Lung (tissue), 12 donors: ENCODE measurements around the gene SPATS2L. TPM values are rescaled to one million over a fixed set of nuclear protein-coding genes. Genes with fewer than 3 reads are reported as not detected.
A peak's percentile ranks its signal among the peaks of the same experiment; 100 is the strongest.

Source experiments
- ATAC-seq: fragments of 200-7000 bp; cut with Tn5 transposase; one replicate; pipeline ENCODE4 v1.9.1; 2020; ENCODE audit warnings: moderate number of reproducible peaks; ENCODE audit not compliant: insufficient read depth, low FRiP score
- DNase-seq, 3 donors: peaks; one replicate each; pipeline ENCODE4 v3.0.0-alpha.2; 2013 to 2017
- H3K27ac ChIP-seq, 2 donors: one replicate each; pipeline ENCODE4 v1.5.1; 2013; ENCODE audit warnings: mild to moderate bottlenecking in 2 of 2, moderate library complexity in 2 of 2, control low read depth in 1 of 2, inconsistent platforms in 1 of 2, low read depth in 1 of 2, low read length in 1 of 2
- H3K27me3 ChIP-seq, 3 donors: one replicate each; pipeline ENCODE4 v1.5.1; 2013; ENCODE audit warnings: low read length in 2 of 3; ENCODE audit not compliant: control insufficient read depth in 3 of 3, insufficient read depth in 3 of 3
- H3K36me3 ChIP-seq, 4 donors: one replicate each; pipeline ENCODE4 v1.5.1; 2013; ENCODE audit warnings: low read length in 4 of 4, mild to moderate bottlenecking in 1 of 4, moderate library complexity in 1 of 4; ENCODE audit not compliant: control insufficient read depth in 4 of 4, insufficient read depth in 4 of 4
- H3K4me1 ChIP-seq, 5 donors: one replicate each; pipeline ENCODE4 v1.5.1; 2013; ENCODE audit warnings: low read length in 5 of 5, mild to moderate bottlenecking in 2 of 5, moderate library complexity in 1 of 5; ENCODE audit not compliant: control insufficient read depth in 5 of 5, insufficient read depth in 5 of 5
- H3K4me3 ChIP-seq: one replicate; pipeline ENCODE4 v1.5.1; 2013; ENCODE audit warnings: mild to moderate bottlenecking, control low read depth, moderate library complexity
- H3K9ac ChIP-seq, 2 donors: one replicate each; pipeline ENCODE4 v1.5.1; 2013; ENCODE audit warnings: low read length in 2 of 2, control low read depth in 1 of 2; ENCODE audit not compliant: insufficient read depth in 1 of 2
- H3K9me3 ChIP-seq, 4 donors: one replicate each; pipeline ENCODE4 v1.5.1; 2013; ENCODE audit warnings: low read length in 3 of 4, mild to moderate bottlenecking in 1 of 4, moderate library complexity in 1 of 4; ENCODE audit not compliant: control insufficient read depth in 4 of 4, insufficient read depth in 3 of 4
- CTCF ChIP-seq: IDR thresholded peaks from 2 replicates; pipeline ENCODE4 v1.5.1; 2012; ENCODE audit warnings: mild to moderate bottlenecking; ENCODE audit errors: control extremely low read depth, extremely low read depth
- WGBS, 2 donors: extraction: QIAGEN DNeasy Blood & Tissue Kit; methylation state at CpG; one replicate each; pipeline ENCODE4 v1.1.7; 2013; 5-methylcytosine and 5-hydroxymethylcytosine counted together
- polyA plus RNA-seq, 2 donors: library from polyadenylated mRNA; stranded (reverse); fragments of 200-250 nt; gene quantifications; one replicate each; pipeline ENCODE4 v1.2.1, GENCODE V29; 2013
- total RNA-seq, 2 donors: library from RNA; depleted of rRNA in 1 of 2; stranded (reverse); fragments of >200 nt in 1 of 2; gene quantifications; one replicate each; pipeline ENCODE4 v1.2.1, GENCODE V29; 2014 to 2021
- donor health status: control.
- donor health status: control.
- donor health status: Bipolar disorder and iron deficiency.
- donor health status: healthy.
- donor health status: DM: yes; HTN: yes; CAD: no.

The SPATS2L gene
- total and polyA plus RNA-seq, 4 donors: 30.5 to 96.8 (median 57.2) TPM

- H3K4me3 ChIP-seq: no peak overlapping the region
- no peak for TF ChIP-seq CTCF
- no peak overlapping the region for H3K27ac ChIP-seq
- no peak for DNase-seq
- ATAC-seq: no peak
- peaks cover 0 to 8% (median 0%) of the 10 kb centered on the region in 5 donors for H3K4me1 ChIP-seq
- WGBS, 2 donors: 78 to 90% methylated on average over 2 of the region's 2 CpGs
- H3K9ac ChIP-seq: no peak overlapping the region
- peaks cover 0 to 2% (median 0%) of the 10 kb centered on the region in 4 donors for H3K9me3 ChIP-seq
- peaks cover 0 to 6% (median 0%) of the 10 kb centered on the region in 3 donors for H3K27me3 ChIP-seq
- H3K36me3 ChIP-seq: no peaks in the 10 kb centered on the region
These were observed 34.2 kb upstream of the SPATS2L start for GRCh38 chr2:200272320-200272719.

- Histone ChIP-seq H3K27me3 (peaks cover 0 to 6% (median 0%) of the 10 kb centered on the region in 3 donors), H3K4me1 (peaks cover 0 to 8% (median 0%) of the 10 kb centered on the region in 5 donors), H3K9ac (no peak overlapping the region), H3K4me3 (no peak overlapping the region), H3K9me3 (no peaks in the 10 kb centered on the region), H3K36me3 (no peaks in the 10 kb centered on the region), H3K27ac (no peak overlapping the region)
- DNase-seq (no peak), ATAC-seq (no peak)
- TF ChIP-seq CTCF: no peak
- 84 to 88% methylated on average over 7 of the region's 7 CpGs for WGBS, 2 donors
These were observed 32.1 kb upstream of the SPATS2L start for GRCh38 chr2:200274116-200275075.

- ATAC-seq (no peak), DNase-seq (peak; percentile 23 to 71 (median 68))
- Histone ChIP-seq H3K4me3 (no peak overlapping the region), H3K4me1 (peaks cover 0 to 11% (median 0%) of the 10 kb centered on the region in 5 donors), H3K9ac (no peak overlapping the region), H3K27ac (no peak overlapping the region), H3K27me3 (peaks cover 0 to 6% (median 0%) of the 10 kb centered on the region in 3 donors), H3K36me3 (no peaks in the 10 kb centered on the region), H3K9me3 (no peaks in the 10 kb centered on the region)
- WGBS, 2 donors: 71 to 85% methylated on average over 5 of the region's 5 CpGs
- TF ChIP-seq CTCF: no peak
These were observed 31.0 kb upstream of the SPATS2L start for GRCh38 chr2:200275295-200276013.
